ENCODE data around the gene SEMA4A. TPM values are rescaled to one million over a fixed set of nuclear protein-coding genes. Genes with fewer than 3 reads are reported as not detected.
A peak's percentile ranks its signal among the peaks of the same experiment; 100 is the strongest.

SEMA4A gene
- total RNA-seq, 2 donors from 2014 or later: 2.6 to 11.9 TPM

- 20 to 74% methylated on average over 1 to 10 of the region's 12 CpGs for WGBS, 2 donors
- DNase-seq (no peak), ATAC-seq (no peak)
- intact Hi-C loops (cut with DNase I): no loop called here
- H3K4me3 ChIP-seq: no peak overlapping the region
- H3K4me1 ChIP-seq: no peaks in the 10 kb centered on the region
- TF ChIP-seq CTCF (IDR thresholded peaks at IDR 0.05) (no peak), POLR2A (IDR thresholded peaks at IDR 0.05) (no peak)
- H3K9me3 ChIP-seq: no peaks in the 10 kb centered on the region
- peaks cover 49 to 54% of the 10 kb centered on the region in 2 donors for H3K36me3 ChIP-seq (replicated peaks in 1 of 2; ENCODE audit: insufficient read depth in 1 of 2, low read depth in 2 of 2)
- no peak overlapping the region for H3K27ac ChIP-seq
- no peaks in the 10 kb centered on the region for H3K27me3 ChIP-seq
Observed at GRCh38 chr1:156136970-156137483, 16.4 kb upstream of the SEMA4A start.

- Histone ChIP-seq H3K27me3 (no peaks in the 10 kb centered on the region), H3K36me3 (replicated peaks in 1 of 2; ENCODE audit: insufficient read depth in 1 of 2, low read depth in 2 of 2) (peaks cover 49 to 53% of the 10 kb centered on the region in 2 donors), H3K4me1 (no peaks in the 10 kb centered on the region), H3K27ac (no peak overlapping the region), H3K4me3 (no peak overlapping the region), H3K9me3 (no peaks in the 10 kb centered on the region)
- no peak for DNase-seq
- intact Hi-C loops (cut with DNase I): no loop called here
- no peak for ATAC-seq
- WGBS, 2 donors: 96 to 100% methylated on average over 1 to 22 of the region's 22 CpGs
- TF ChIP-seq CTCF (IDR thresholded peaks at IDR 0.05) (no peak), POLR2A (IDR thresholded peaks at IDR 0.05) (no peak)
Observed at GRCh38 chr1:156138458-156138867, 14.9 kb upstream of the SEMA4A start.

GRCh38 chr1:156140879-156141707 lies 12.3 kb upstream of the SEMA4A start:
- H3K9me3 ChIP-seq: no peaks in the 10 kb centered on the region
- DNase-seq (no peak), ATAC-seq (no peak)
- WGBS, 2 donors: 51 to 54% methylated on average over 17 to 20 of the region's 20 CpGs
- peak in 6 of 7 experiments; percentile 27 to 48 (median 43) for TF ChIP-seq CTCF (IDR thresholded peaks at IDR 0.05)
- TF ChIP-seq POLR2A (IDR thresholded peaks at IDR 0.05): no peak
- H3K27me3 ChIP-seq: no peaks in the 10 kb centered on the region
- H3K4me3 ChIP-seq: no peak overlapping the region
- H3K4me1 ChIP-seq: no peaks in the 10 kb centered on the region
- H3K27ac ChIP-seq: no peak overlapping the region
- peaks cover 25 to 28% of the 10 kb centered on the region in 2 donors for H3K36me3 ChIP-seq (replicated peaks in 1 of 2; ENCODE audit: insufficient read depth in 1 of 2, low read depth in 2 of 2)
- intact Hi-C loops (cut with DNase I): no loop called here

GRCh38 chr1:156143765-156144489 lies 9.5 kb upstream of the SEMA4A start:
- Histone ChIP-seq H3K36me3 (replicated peaks in 1 of 2; ENCODE audit: insufficient read depth in 1 of 2, low read depth in 2 of 2) (peaks cover 0 to 3% of the 10 kb centered on the region in 2 donors), H3K27ac (no peak overlapping the region), H3K4me1 (no peaks in the 10 kb centered on the region), H3K4me3 (no peak overlapping the region), H3K9me3 (no peaks in the 10 kb centered on the region), H3K27me3 (no peaks in the 10 kb centered on the region)
- intact Hi-C loops (cut with DNase I): no loop called here
- WGBS, 2 donors: 56 to 61% methylated on average over 11 of the region's 11 CpGs
- ATAC-seq: no peak
- DNase-seq: no peak
- no peak for TF ChIP-seq POLR2A (IDR thresholded peaks at IDR 0.05)

- Histone ChIP-seq H3K27ac (no peak overlapping the region), H3K4me1 (no peaks in the 10 kb centered on the region), H3K4me3 (no peak overlapping the region), H3K9me3 (no peaks in the 10 kb centered on the region), H3K27me3 (no peaks in the 10 kb centered on the region), H3K36me3 (replicated peaks in 1 of 2; ENCODE audit: insufficient read depth in 1 of 2, low read depth in 2 of 2) (no peaks in the 10 kb centered on the region)
- 36 to 40% methylated on average over 5 of the region's 5 CpGs for WGBS, 2 donors
- no peak for DNase-seq
- no peak for TF ChIP-seq POLR2A (IDR thresholded peaks at IDR 0.05)
- intact Hi-C loops (cut with DNase I): loop anchor here (5.0 kb wide), 1 partner anchor 78 kb away; no protein-coding TSS in a partner anchor
- no peak for ATAC-seq
Observed at GRCh38 chr1:156144742-156145141, 8.6 kb upstream of the SEMA4A start.

All from body of pancreas (tissue), 4 donors.